Stimulated activated effector memory CD8-positive, alpha-beta T cell treated with anti-CD3 and anti-CD28 coated beads, Interleukin-12 subunit alpha, Interleukin-12 subunit beta, amount 100 ng/mL, for 72 hours (primary cell): ENCODE results near the gene CACNA2D1.
"Not testable (repeated sequence)": the region's sequence is repeated elsewhere in the genome, so short reads cannot be mapped to it uniquely, and the experiment has no call there.

Experiments used
- ATAC-seq: fragments of 150-1000 bp; cut with Tn5 transposase; 2 replicates; pipeline ENCODE4 v1.10.0; 2021
- DNase-seq, 2 donors: peaks; one replicate each; pipeline ENCODE4 v3.0.0; 2021 to 2022; ENCODE audit warnings: low spot score in 2 of 2
- H3K27ac Mint-ChIP-seq: one replicate; pipeline ENCODE4 v1.8.0; 2022; ENCODE audit warnings: mild to moderate bottlenecking, mixed read lengths
- H3K36me3 Mint-ChIP-seq: one replicate; pipeline ENCODE4 v1.8.0; 2022; ENCODE audit warnings: mild to moderate bottlenecking, mixed read lengths
- H3K4me1 Mint-ChIP-seq: one replicate; pipeline ENCODE4 v1.8.0; 2022; ENCODE audit warnings: mixed read lengths
- H3K4me3 Mint-ChIP-seq: one replicate; pipeline ENCODE4 v1.8.0; 2022; ENCODE audit warnings: mild to moderate bottlenecking, mixed read lengths
- H3K9me3 Mint-ChIP-seq: one replicate; pipeline ENCODE4 v1.8.0; 2022; ENCODE audit warnings: mixed read lengths

The CACNA2D1 gene

DNA sequence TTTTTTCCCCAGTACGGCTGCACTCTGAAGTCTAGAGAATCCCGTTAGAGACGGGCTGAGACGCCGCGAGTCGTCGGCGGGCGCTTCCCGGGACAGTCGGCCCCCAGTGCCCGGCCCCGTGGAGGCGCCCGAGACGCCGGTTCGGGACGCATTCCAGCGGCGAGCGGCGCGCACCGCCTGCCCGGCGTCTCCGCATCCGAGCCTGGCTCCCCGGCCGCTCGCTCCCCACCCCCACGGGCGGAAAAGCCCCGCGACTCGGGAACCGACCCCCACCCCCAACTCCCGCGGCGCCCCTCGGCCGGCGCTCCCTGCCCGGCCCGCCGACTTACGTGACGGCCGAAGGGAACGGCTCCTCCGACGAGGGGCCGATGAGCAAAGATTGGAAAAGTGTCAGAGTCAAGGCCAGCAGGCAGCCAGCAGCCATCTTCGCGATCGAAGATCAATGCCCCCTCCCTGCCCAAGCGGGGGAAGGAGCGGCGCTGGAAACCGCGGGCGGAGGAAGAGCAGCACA is 486 bp downstream of the CACNA2D1 start:
- no peaks in the 10 kb centered on the region for H3K4me1 Mint-ChIP-seq
- peak overlapping the region; percentile 44 for H3K4me3 Mint-ChIP-seq
- DNase-seq (no peak), ATAC-seq (no peak)
- H3K36me3 Mint-ChIP-seq = no peaks in the 10 kb centered on the region
- H3K9me3 Mint-ChIP-seq = no peaks in the 10 kb centered on the region
- no peak overlapping the region for H3K27ac Mint-ChIP-seq

DNA sequence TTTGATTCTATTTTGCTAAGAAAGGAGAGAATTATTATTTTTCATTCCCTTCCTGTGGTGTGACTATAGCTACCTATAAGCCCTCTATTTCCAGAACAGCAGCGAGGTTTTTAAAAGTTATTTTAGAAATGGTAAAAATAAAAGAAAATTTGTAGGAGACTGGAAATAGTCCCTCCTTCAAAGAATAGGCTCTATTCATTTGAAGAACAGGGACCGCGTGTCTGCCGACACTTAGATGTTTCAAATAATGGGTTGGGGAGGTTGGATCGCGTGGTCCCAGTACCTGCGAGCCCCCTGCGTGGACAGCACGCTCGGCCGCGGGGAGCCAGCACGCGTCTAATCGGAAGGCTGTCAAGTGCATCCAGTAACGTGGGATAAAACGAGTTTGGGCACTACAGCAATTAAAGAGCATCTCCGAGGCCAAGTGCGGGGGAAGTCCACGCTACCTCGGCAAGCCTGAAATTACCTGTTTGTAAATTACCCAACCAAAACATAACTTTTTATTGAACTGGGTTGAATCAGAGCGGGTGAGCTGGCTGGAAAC is 1.0 kb downstream of the CACNA2D1 start:
- H3K9me3 Mint-ChIP-seq = no peaks in the 10 kb centered on the region
- no peaks in the 10 kb centered on the region for H3K4me1 Mint-ChIP-seq
- DNase-seq = no peak
- H3K4me3 Mint-ChIP-seq = peak overlapping the region; percentile 44
- no peaks in the 10 kb centered on the region for H3K36me3 Mint-ChIP-seq
- no peak for ATAC-seq
- no peak overlapping the region for H3K27ac Mint-ChIP-seq

- Mint-ChIP-seq H3K9me3 (no peaks in the 10 kb centered on the region), H3K4me3 (no peak overlapping the region), H3K36me3 (no peaks in the 10 kb centered on the region), H3K4me1 (no peaks in the 10 kb centered on the region), H3K27ac (no peak overlapping the region)
- no peak for DNase-seq
- ATAC-seq = no peak
These were observed 1.7 kb downstream of the CACNA2D1 start for GRCh38 chr7:82441669-82442478.

DNA sequence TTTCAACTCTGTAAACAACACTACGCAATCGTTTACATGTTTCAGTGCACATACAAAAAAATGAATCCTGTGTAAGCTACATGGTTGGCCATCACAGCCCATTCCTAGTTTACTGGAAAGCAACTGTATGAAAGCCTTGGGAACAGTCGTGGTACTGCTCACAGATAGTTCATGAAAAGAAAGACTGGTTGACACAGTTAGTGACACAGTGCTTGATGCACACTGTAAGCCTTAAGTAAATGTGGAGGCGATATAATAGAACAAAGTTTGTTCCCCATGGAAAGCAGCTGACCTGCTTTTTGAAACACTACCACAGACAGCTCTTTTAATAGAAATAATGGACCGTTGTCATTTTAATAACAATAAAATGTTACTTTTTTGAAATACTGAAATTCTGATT is 5.1 kb downstream of the CACNA2D1 start:
- no peak for DNase-seq
- no peaks in the 10 kb centered on the region for H3K4me1 Mint-ChIP-seq
- no peaks in the 10 kb centered on the region for H3K36me3 Mint-ChIP-seq
- no peak overlapping the region for H3K4me3 Mint-ChIP-seq
- H3K9me3 Mint-ChIP-seq = no peaks in the 10 kb centered on the region
- no peak for ATAC-seq
- H3K27ac Mint-ChIP-seq = no peak overlapping the region

GRCh38 chr7:82435769-82436168 is 7.8 kb downstream of the CACNA2D1 start:
- Mint-ChIP-seq H3K27ac (no peak overlapping the region), H3K9me3 (no peaks in the 10 kb centered on the region), H3K4me3 (no peak overlapping the region), H3K36me3 (no peaks in the 10 kb centered on the region), H3K4me1 (no peaks in the 10 kb centered on the region)
- DNase-seq (no peak), ATAC-seq (no peak)

DNA sequence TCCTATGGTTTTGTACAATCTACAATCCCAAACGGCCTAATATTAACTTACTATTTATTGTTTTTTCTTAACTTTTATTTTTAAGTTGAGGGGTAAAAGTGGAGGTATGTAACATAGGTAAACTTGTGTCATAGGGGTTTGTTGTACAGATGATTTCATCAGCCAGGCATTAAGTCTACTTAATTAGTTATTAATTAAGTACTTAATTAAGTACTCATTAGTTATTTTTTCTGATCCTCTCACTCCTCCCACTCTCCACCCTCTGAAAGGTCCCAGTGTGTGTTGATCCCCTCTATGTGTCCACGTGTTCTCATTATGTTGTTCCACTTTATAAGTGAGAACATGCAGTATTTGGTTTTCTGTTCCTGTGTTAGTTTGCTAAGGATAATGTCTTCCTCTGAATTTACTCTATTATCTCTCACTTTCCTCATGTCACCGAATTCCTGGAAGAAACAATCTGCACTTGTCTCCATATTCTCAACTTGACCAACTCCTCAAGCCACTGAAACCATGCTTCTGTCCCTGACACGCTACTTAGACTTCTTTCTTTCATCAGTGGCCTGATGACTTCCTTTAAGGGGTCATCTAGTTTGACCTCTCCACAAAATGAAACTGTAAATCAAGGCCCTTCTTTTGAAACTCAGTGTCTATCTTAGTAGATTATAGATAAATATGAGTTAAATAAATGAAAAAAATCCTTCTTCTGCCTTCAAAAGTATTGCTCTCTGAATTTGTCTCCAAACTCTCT is 9.1 kb downstream of the CACNA2D1 start:
- ATAC-seq = no peak
- Mint-ChIP-seq H3K4me3 (no peak overlapping the region), H3K4me1 (no peaks in the 10 kb centered on the region), H3K36me3 (no peaks in the 10 kb centered on the region), H3K27ac (no peak overlapping the region), H3K9me3 (no peaks in the 10 kb centered on the region)
- no peak for DNase-seq

- H3K9me3 Mint-ChIP-seq = no peaks in the 10 kb centered on the region
- no peak overlapping the region for H3K27ac Mint-ChIP-seq
- H3K4me3 Mint-ChIP-seq = no peak overlapping the region
These were observed 10.1 kb downstream of the CACNA2D1 start for GRCh38 chr7:82433507-82433906.

GRCh38 chr7:82432743-82433142 is 10.8 kb downstream of the CACNA2D1 start:
- H3K4me1 Mint-ChIP-seq, H3K9me3 Mint-ChIP-seq, H3K4me3 Mint-ChIP-seq, H3K36me3 Mint-ChIP-seq, ATAC-seq, DNase-seq, H3K27ac Mint-ChIP-seq: not testable (repeated sequence)

More at GRCh38 chr7:82433507-82433906, 10.1 kb downstream of the CACNA2D1 start:
- no peak for ATAC-seq
- Mint-ChIP-seq H3K36me3 (no peaks in the 10 kb centered on the region), H3K4me1 (no peaks in the 10 kb centered on the region)
- DNase-seq = no peak

- H3K9me3 Mint-ChIP-seq = no peaks in the 10 kb centered on the region
- ATAC-seq = no peak
- H3K4me3 Mint-ChIP-seq = no peak overlapping the region
- DNase-seq = no peak
- H3K4me1 Mint-ChIP-seq = no peaks in the 10 kb centered on the region
- no peaks in the 10 kb centered on the region for H3K36me3 Mint-ChIP-seq
- H3K27ac Mint-ChIP-seq = no peak overlapping the region
These were observed 12.8 kb downstream of the CACNA2D1 start for GRCh38 chr7:82430500-82431465.

DNA sequence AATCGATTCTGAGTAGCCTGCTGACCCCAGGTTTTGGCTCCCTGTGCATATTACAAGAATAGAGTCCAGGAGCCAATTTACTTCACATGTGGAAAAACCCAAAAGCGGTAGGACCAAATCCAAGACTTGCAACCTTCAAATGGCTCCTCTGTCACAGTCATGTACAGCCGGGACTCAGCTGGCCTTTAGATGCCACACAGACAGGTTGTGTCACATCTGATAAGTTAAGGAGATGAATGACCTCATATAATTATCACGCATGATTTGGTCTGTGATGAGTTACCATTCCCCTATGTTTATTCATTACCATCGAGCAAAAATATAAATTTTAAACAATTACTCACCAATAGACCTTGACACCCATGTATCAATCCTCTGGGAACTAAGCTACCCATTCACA is 14.2 kb downstream of the CACNA2D1 start:
- Mint-ChIP-seq H3K27ac (no peak overlapping the region), H3K4me1 (no peaks in the 10 kb centered on the region), H3K36me3 (no peaks in the 10 kb centered on the region), H3K9me3 (no peaks in the 10 kb centered on the region), H3K4me3 (no peak overlapping the region)
- ATAC-seq (no peak), DNase-seq (no peak)

- DNase-seq = no peak
- H3K4me3 Mint-ChIP-seq = no peak overlapping the region
These were observed 15.2 kb downstream of the CACNA2D1 start for GRCh38 chr7:82428186-82428961.

DNA sequence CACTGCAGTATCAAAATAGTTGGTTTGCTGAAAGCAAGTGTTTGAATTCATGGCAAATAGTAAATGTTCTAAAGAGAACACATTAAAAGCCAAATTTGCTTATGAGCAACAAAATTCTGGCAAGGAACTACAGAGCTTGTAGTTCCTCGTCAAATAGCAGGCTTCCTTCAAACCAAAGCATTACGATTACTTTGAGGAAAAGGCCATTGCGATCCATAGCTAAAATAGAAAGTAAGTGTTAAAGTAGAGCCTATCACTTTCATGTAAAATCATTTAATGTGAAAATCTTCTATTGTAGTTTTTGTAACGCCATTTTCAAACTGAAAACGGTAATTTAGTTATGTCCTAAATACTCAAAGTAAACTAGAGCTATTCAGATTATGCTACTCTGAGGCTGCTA is 20.1 kb downstream of the CACNA2D1 start:
- Mint-ChIP-seq H3K9me3 (no peaks in the 10 kb centered on the region), H3K27ac (no peak overlapping the region), H3K36me3 (no peaks in the 10 kb centered on the region), H3K4me3 (no peak overlapping the region), H3K4me1 (no peaks in the 10 kb centered on the region)
- no peak for DNase-seq
- ATAC-seq = no peak

More at GRCh38 chr7:82428186-82428961, 15.2 kb downstream of the CACNA2D1 start:
- Mint-ChIP-seq H3K4me1 (no peaks in the 10 kb centered on the region), H3K9me3 (no peaks in the 10 kb centered on the region), H3K36me3 (no peaks in the 10 kb centered on the region), H3K27ac (no peak overlapping the region)
- no peak for ATAC-seq

DNA sequence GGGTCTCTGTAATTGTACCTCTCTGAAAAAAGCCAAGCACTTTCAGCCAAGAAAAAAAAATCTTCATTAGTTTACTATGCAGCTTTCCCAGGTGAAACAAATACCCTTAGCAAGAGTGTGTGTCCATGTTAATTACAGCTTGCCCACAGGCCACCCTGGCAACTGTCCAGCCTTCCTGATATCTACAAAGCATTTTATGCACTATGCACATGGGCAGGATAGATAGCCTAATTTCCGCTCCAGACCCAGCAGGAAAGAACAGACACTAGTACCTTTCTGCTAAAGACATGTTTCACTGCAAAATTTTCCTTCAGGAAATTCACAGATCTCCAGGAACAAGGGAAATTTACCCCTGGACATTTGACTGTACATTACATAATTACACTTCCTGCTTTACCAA is 24.4 kb downstream of the CACNA2D1 start:
- no peaks in the 10 kb centered on the region for H3K4me1 Mint-ChIP-seq
- DNase-seq (no peak), ATAC-seq (no peak)
- no peaks in the 10 kb centered on the region for H3K36me3 Mint-ChIP-seq
- H3K4me3 Mint-ChIP-seq = no peak overlapping the region
- no peaks in the 10 kb centered on the region for H3K9me3 Mint-ChIP-seq
- H3K27ac Mint-ChIP-seq = no peak overlapping the region

DNA sequence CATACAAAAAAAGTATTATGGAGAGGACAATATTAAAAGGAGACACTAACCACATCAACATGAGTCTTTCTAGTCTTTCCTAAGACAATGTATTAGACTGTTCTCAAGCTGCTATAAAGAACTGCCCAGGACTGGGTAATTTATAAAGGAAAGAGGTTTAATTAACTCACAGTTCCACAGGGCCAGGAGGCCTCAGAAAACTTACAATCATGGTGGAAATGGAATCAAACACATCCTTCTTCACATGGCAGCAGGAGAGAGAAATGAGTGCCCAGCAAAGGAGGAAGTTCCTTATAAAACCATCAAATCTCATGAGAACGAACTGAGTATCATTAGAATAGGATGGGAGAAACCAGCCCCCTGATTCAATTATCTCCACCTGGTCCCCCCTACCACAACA is 25.7 kb downstream of the CACNA2D1 start:
- Mint-ChIP-seq H3K36me3 (no peaks in the 10 kb centered on the region), H3K4me3 (no peak overlapping the region), H3K9me3 (no peaks in the 10 kb centered on the region), H3K27ac (no peak overlapping the region), H3K4me1 (no peaks in the 10 kb centered on the region)
- no peak for ATAC-seq
- DNase-seq = no peak
